ENCODE results near the gene GFPT2. TPM values are rescaled to one million over a fixed set of nuclear protein-coding genes. Genes with fewer than 3 reads are reported as not detected.
A peak's percentile ranks its signal among the peaks of the same experiment; 100 is the strongest.

Gene GFPT2
- total RNA-seq, 1 donor, result 28.9 TPM

DNA sequence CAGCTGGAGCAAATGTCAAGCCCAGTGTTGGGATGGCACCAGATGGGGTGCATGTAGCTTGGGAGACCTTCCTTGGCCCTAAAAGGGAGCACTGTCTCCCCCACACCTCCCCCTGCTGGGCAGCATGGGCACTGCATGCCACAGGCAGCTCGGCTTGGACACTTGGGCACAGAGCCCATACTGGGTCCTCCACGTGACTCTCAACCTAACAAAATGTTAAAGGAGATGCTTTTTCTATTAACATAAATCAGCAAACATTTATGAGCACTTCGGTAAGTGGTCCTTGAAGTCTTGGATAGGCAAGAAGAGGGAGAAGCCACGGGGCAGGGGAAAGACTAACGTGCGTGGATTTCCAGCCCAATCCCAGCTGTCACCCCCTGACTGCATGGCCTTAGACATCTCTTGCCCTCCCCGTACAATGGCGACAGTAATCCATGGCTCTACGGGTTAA is 37.3 kb downstream of the GFPT2 start:
- no peak overlapping the region for H3K4me3 ChIP-seq (ENCODE audit: low read depth, low read length)
- peak; percentile 99 for TF ChIP-seq CTCF (IDR thresholded peaks at IDR 0.05; ENCODE audit: insufficient read depth, low read depth, low read length)
- DNase-seq (ENCODE audit: low read depth), result peak; percentile 57

GRCh38 chr5:180313677-180314505 is 39.2 kb downstream of the GFPT2 start:
- peak overlapping the region; percentile 42 for H3K4me3 ChIP-seq (ENCODE audit: low read depth, low read length)
- peak; percentile 54 for DNase-seq (ENCODE audit: low read depth)
- TF ChIP-seq CTCF (IDR thresholded peaks at IDR 0.05; ENCODE audit: insufficient read depth, low read depth, low read length), result no peak

GRCh38 chr5:180311216-180311615 is 41.9 kb downstream of the GFPT2 start:
- DNase-seq (ENCODE audit: low read depth), result no peak
- H3K4me3 ChIP-seq (ENCODE audit: low read depth, low read length), result no peak overlapping the region
- TF ChIP-seq CTCF (IDR thresholded peaks at IDR 0.05; ENCODE audit: insufficient read depth, low read depth, low read length), result no peak

DNA sequence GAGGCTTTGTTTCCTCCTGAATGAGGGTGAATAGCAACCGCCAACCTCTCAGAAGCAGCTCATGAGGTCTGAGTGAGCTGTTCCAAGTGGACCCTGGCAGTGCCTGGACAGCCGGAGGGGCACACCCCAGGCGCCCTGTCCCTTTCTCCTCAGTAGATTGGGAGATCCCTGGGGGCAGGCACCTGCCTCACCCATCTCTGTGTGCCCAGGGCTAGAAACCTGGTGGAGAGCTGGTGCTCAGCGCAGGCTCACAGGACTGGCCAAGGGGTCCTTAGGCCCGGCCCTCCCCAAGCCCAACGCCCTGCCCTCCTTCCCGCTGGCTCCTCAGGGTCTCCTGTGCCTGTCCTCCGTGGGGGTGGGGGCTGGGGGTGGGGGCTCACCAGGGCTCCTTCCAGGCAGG is 46.3 kb downstream of the GFPT2 start:
- no peak for TF ChIP-seq CTCF (IDR thresholded peaks at IDR 0.05; ENCODE audit: insufficient read depth, low read depth, low read length)

DNA sequence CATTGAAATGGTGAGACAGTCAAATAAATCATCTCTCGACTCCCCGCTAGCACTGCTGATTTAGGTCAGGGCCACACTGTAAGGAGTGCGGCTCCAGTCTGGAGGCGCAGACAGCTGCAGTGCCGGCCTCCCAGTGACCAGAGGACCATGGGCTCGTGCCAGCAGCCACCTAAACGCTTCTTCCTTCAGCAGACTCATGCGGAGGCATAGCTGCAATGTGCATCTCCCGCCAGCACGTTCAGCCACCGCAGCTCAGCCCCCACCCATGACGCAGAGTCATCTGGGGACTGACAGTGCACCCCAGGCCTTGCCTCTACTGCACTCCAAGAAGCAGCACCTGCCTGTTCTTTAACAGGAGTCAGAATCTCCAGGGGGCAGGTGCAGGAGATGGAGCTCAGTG is 47.7 kb downstream of the GFPT2 start:
- no peak overlapping the region for H3K4me3 ChIP-seq (ENCODE audit: low read depth, low read length)
- TF ChIP-seq CTCF (IDR thresholded peaks at IDR 0.05; ENCODE audit: insufficient read depth, low read depth, low read length), result no peak
- no peak for DNase-seq (ENCODE audit: low read depth)

More for the DNA sequence above, 46.3 kb downstream of the GFPT2 start:
- DNase-seq (ENCODE audit: low read depth), result no peak
- H3K4me3 ChIP-seq (ENCODE audit: low read depth, low read length), result no peak overlapping the region

DNA sequence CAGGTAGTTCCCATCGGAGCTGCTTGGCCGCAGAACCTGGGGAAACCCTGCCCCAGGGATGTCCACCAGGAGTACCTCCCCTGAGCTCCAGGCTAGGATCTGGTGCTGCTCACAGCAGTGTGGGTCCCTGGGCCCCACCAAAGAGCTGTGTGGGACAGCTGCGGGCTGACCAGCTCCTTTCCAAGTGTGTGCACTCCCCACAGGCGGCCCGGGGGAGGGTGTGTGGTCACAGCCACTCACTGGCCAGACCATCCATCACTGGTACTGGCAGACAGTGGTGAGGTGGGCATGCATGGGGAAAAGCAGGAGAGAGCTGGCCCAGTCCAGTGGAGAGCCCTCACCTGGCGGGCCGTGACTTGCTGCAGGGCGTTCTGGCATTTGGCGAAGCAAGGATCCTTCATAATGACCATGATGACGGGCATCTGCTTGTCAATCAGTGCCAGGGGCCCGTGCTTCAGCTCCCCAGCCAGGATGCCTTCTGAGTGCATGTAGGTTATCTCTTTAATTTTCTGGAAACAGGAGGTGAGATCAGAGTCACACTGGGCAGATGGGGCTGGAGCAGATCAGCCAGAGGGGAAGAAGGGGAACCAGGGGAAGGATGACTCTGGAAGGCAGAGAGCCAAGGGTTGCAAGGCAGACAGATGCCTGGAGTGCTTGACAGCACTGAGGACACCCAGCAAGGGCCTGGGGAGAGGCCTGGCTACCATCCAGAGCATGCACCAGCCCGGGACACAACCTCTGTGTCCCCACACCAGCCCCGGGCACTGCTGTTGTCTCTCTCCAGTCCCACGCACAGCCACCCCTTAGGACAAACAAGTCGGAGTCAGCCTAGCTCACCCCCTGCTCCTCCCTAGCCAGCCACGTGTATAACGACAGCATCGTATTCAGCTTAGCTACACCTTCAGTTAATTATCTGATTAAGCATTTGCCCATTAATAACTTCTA is 48.4 kb downstream of the GFPT2 start:
- no peak for TF ChIP-seq CTCF (IDR thresholded peaks at IDR 0.05; ENCODE audit: insufficient read depth, low read depth, low read length)
- no peak overlapping the region for H3K4me3 ChIP-seq (ENCODE audit: low read depth, low read length)
- no peak for DNase-seq (ENCODE audit: low read depth)
